OCI-LY7 (cell line): Measurements from ENCODE around the gene OGDH.

ENCODE experiments used
- EZH2phosphoT487 ChIP-seq: fragments of 200-600 bp; sonication (generic); IDR thresholded peaks from 2 replicates; pipeline ENCODE4 v1.6.1; 2018; ENCODE audit warnings: low read depth, borderline replicate concordance, mild to moderate bottlenecking, mixed run types, antibody characterized with exemption, low read length, moderate library complexity, mixed read lengths
- TF ChIP-seq, protein P1 (sequence below): fragments of 200-600 bp; sonication (generic); conservative IDR thresholded peaks from 2 replicates; pipeline ENCODE4 v1.5.1; 2014; ENCODE audit warnings: mild to moderate bottlenecking, antibody characterized with exemption, low read length, moderate library complexity, mixed read lengths

- TF ChIP-seq, protein P1, sequence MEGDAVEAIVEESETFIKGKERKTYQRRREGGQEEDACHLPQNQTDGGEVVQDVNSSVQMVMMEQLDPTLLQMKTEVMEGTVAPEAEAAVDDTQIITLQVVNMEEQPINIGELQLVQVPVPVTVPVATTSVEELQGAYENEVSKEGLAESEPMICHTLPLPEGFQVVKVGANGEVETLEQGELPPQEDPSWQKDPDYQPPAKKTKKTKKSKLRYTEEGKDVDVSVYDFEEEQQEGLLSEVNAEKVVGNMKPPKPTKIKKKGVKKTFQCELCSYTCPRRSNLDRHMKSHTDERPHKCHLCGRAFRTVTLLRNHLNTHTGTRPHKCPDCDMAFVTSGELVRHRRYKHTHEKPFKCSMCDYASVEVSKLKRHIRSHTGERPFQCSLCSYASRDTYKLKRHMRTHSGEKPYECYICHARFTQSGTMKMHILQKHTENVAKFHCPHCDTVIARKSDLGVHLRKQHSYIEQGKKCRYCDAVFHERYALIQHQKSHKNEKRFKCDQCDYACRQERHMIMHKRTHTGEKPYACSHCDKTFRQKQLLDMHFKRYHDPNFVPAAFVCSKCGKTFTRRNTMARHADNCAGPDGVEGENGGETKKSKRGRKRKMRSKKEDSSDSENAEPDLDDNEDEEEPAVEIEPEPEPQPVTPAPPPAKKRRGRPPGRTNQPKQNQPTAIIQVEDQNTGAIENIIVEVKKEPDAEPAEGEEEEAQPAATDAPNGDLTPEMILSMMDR = no peak
- no peak for TF ChIP-seq EZH2phosphoT487
Measured at GRCh38 chr7:44564606-44565005, 41.8 kb upstream of the OGDH start.
